Urinary bladder (tissue), 4 donors: Measurements from ENCODE around the gene DNAJB8. TPM values are rescaled to one million over a fixed set of nuclear protein-coding genes. Genes with fewer than 3 reads are reported as not detected.

Experiments used
- DNase-seq: peaks from one replicate; pipeline ENCODE4 v3.0.0-alpha.2; 2015; ENCODE audit errors: extremely low spot score
- H3K27ac ChIP-seq: one replicate; pipeline ENCODE4 v1.5.1; 2013; ENCODE audit warnings: low read depth, mild to moderate bottlenecking, moderate library complexity
- H3K36me3 ChIP-seq: one replicate; pipeline ENCODE4 v1.6.1; 2013; ENCODE audit warnings: mild to moderate bottlenecking, moderate library complexity; ENCODE audit not compliant: insufficient read depth
- H3K4me1 ChIP-seq: one replicate; pipeline ENCODE4 v1.6.1; 2013; ENCODE audit warnings: mild to moderate bottlenecking, moderate library complexity; ENCODE audit not compliant: insufficient read depth
- H3K4me3 ChIP-seq: one replicate; pipeline ENCODE4 v1.5.1; 2013; ENCODE audit warnings: low read depth, low read length
- WGBS: extraction: QIAGEN DNeasy Blood & Tissue Kit; methylation state at CpG from one replicate; pipeline ENCODE4 v1.1.7; 2013; 5-methylcytosine and 5-hydroxymethylcytosine counted together
- polyA plus RNA-seq: library from polyadenylated mRNA; stranded (reverse); fragments of 200-250 nt; gene quantifications from one replicate; pipeline ENCODE4 v1.2.3, GENCODE V29; 2013
- total RNA-seq: library from RNA; depleted of rRNA; stranded (reverse); fragments of >200 nt; gene quantifications from one replicate; pipeline ENCODE4 v1.2.3, GENCODE V29; 2014
- donor health status: healthy with polysubstance abuse.
- donor health status: healthy.

The DNAJB8 gene
- total and polyA plus RNA-seq, 2 donors = not detected

DNA sequence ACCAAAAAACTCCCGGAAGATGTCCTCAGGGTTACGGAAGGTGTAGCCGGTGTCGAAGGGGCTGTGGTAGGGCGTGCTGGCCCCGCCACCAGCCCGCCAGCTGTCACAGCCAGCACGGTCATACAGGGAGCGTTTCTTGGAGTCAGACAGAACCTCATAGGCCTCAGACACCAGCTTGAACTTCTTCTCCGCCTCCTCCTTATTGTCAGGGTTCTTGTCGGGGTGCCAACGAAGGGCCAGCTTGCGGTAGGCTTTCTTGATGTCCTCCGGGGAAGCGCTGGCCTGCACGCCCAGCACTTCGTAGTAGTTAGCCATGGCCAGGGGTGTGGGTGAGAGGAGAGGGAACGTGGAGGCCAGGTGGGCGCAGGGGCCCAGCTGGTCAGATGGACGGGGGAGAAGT lies 3.8 kb downstream of the DNAJB8 start:
- WGBS = 89% methylated on average over 20 of the region's 20 CpGs
- Histone ChIP-seq H3K4me1 (no peaks in the 10 kb centered on the region), H3K27ac (no peak overlapping the region), H3K36me3 (no peaks in the 10 kb centered on the region), H3K4me3 (no peak overlapping the region)
- DNase-seq = no peak

DNA sequence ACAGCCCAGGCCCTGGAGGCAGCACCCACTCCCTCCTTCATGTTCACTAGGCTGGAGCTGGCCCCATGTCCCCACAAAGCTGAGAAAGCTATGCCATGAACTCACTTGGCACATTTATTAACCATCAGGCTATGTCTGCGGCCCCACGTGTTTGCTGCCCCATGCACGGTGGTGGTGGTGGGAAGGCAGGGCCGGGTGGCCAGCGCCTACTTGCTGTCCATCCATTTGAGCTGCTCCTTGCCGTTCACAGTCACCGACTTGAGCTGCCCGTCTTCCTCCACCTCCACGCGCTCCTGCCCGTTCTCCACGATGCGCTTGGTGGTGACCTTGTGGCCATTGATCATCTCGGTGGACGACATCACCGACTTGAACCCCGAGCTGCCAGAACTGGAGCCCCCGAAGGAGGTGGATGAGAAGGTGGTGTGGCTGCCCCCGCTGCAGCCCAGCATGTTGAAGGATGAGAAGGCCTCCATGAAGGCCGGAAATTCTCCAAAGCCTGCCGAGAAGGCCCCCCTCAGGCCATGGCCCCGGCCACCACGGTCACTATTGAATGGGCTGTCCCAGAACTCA lies 4.3 kb downstream of the DNAJB8 start:
- Histone ChIP-seq H3K4me1 (no peaks in the 10 kb centered on the region), H3K27ac (no peak overlapping the region), H3K4me3 (no peak overlapping the region), H3K36me3 (no peaks in the 10 kb centered on the region)
- 96% methylated on average over 23 of the region's 23 CpGs for WGBS
- DNase-seq = no peak

DNA sequence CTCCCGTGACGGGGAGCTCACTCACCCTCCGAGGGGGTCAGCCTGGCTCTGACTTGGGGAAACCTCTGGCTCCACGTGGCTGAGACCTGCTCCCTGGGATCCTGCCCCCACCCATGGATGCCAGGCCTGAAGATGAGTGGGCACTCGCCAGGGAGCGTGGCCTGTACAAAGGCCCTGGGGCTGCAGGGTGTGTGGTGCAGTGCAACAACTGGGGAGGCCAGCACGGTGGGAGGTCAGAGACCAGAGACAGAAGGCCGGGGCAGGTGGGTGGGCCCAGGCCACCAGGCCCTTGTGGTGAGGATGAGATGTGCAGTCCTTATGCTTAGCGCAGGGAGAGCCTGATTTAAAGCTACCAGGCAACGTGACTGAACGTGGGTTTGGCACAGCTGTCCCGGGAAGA lies 5.0 kb downstream of the DNAJB8 start:
- DNase-seq = no peak
- no peaks in the 10 kb centered on the region for H3K36me3 ChIP-seq
- H3K4me1 ChIP-seq = no peaks in the 10 kb centered on the region
- no peak overlapping the region for H3K27ac ChIP-seq
- 85% methylated on average over 12 of the region's 12 CpGs for WGBS
- H3K4me3 ChIP-seq = no peak overlapping the region

DNA sequence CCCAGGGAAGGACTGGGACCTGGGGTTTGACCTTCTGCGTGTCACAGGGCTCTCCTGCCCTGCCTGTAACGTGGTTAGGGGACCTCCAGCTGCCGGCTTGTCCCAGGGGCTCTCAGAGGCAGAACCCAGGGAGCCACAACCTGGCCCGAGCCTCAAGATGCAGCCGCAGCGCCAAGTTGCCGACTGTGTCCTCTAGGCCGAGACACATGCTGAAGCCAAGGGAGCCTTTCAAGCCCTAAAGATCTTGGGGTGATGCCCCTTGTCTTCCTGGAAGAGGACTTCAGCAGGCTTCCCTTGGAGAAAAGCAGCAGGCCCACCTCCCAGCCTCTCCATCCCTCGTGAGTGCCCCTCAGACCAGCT lies 7.2 kb downstream of the DNAJB8 start:
- no peak for DNase-seq
- WGBS = 92% methylated on average over 9 of the region's 9 CpGs
- Histone ChIP-seq H3K36me3 (no peaks in the 10 kb centered on the region), H3K4me1 (no peaks in the 10 kb centered on the region), H3K4me3 (no peak overlapping the region), H3K27ac (no peak overlapping the region)

DNA sequence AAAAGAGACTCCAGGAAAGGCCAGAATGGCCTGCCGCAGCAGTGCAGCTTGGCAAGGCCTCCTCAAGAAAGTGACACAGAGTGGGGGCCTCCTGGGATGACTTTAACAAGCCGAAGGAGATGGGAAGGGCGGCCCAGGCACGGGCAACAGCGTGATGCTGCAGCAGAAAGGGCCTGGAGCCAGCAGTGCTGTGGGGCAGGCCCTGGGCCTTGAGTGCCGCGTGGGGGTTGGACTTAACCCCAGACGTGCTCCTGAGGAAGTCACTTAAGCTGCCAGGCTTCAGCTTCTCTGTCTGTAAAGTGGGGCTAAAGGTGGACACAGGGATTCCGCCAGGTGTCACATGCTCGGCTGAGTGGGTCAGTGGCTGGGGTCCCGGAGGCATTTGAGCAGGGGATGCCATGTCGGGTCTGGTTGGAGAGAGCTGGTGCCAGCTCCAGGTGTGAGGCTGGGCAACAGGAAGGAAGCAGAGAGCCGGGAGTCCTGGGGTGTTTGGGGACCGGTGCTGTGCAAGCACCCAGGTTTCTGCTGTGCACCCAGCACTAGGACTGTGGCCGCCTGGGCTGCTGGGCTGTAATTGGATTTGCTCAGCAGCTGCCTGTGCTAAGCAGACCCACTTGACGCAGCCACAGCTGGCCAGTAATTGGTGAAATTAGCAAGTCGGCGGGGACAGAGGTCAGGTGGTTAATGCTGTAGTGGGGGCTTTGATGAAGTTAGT lies 7.8 kb downstream of the DNAJB8 start:
- Histone ChIP-seq H3K4me1 (no peaks in the 10 kb centered on the region), H3K27ac (no peak overlapping the region), H3K4me3 (no peak overlapping the region), H3K36me3 (no peaks in the 10 kb centered on the region)
- 79% methylated on average over 18 of the region's 18 CpGs for WGBS
- DNase-seq = no peak

DNA sequence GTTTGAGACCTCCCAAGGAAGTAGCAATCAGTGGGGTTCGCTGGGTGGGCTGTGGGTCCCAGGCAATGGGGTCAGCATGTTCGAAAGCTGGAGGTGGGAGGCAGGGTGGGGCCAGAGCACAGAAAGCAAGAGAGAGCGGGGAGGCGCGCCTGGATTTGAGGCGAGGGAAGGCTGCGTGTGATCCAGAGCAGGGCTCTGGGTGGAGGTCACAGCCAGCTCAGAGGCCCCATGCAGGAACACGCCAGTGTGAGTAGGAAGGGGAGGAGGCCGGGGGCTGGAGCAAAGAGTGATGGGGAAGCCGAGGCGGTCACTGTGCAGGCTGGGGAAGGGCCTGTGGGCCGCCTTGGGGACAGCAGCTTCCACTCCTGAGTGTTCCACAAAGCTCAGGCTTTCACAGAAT lies 8.8 kb downstream of the DNAJB8 start:
- no peak for DNase-seq
- H3K36me3 ChIP-seq = no peaks in the 10 kb centered on the region
- no peak overlapping the region for H3K4me3 ChIP-seq
- H3K4me1 ChIP-seq = no peaks in the 10 kb centered on the region
- no peak overlapping the region for H3K27ac ChIP-seq
- WGBS = 67% methylated on average over 12 of the region's 12 CpGs

DNA sequence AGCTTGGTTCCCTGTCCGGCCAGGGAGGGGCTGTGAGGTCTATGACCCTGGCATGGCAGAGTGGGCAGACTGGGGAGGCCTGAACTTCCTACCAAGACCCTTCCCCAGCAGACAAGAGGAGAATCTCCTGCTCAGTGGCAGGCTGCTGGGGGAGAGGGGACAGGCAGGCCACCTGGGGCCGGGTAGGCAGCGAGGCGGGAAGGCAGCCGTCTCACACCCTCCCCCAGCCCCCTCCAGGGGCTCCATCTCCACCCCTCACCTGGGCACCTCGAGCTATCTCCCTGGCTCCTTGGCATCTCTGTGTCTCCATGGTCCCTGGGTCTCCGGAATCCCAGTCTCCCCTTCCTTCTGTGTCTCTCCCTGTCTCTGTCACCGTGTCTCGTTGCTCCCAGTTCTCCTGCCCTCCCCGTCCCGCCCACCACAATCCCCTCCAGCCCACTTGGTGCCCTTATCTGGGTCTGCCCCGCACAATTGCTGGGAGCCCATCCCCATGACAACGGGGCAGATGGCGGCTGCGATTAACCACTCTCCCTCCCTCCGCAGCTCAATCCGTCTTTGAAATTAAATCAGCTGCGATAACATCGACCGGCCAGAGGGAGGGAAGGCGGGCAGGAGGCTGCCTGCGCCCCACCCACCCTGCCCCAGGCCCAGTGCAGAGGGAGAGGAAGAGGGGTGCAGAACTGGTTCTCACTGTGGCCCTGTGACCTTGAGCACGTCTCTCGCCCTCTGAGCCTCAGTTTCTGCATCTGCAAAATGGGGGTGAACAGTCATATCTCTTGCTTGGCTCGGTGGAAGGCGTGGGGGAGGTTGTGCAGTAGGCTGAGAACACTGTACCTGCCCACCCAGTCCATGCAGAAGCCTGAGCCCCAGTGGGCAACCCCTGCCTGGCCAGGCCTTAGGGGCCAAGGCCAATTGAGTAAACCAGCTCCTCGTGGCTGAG lies 9.6 kb downstream of the DNAJB8 start:
- no peaks in the 10 kb centered on the region for H3K36me3 ChIP-seq
- 57% methylated on average over 27 of the region's 27 CpGs for WGBS
- H3K4me1 ChIP-seq = no peaks in the 10 kb centered on the region
- DNase-seq = no peak
- no peak overlapping the region for H3K27ac ChIP-seq
- no peak overlapping the region for H3K4me3 ChIP-seq

DNA sequence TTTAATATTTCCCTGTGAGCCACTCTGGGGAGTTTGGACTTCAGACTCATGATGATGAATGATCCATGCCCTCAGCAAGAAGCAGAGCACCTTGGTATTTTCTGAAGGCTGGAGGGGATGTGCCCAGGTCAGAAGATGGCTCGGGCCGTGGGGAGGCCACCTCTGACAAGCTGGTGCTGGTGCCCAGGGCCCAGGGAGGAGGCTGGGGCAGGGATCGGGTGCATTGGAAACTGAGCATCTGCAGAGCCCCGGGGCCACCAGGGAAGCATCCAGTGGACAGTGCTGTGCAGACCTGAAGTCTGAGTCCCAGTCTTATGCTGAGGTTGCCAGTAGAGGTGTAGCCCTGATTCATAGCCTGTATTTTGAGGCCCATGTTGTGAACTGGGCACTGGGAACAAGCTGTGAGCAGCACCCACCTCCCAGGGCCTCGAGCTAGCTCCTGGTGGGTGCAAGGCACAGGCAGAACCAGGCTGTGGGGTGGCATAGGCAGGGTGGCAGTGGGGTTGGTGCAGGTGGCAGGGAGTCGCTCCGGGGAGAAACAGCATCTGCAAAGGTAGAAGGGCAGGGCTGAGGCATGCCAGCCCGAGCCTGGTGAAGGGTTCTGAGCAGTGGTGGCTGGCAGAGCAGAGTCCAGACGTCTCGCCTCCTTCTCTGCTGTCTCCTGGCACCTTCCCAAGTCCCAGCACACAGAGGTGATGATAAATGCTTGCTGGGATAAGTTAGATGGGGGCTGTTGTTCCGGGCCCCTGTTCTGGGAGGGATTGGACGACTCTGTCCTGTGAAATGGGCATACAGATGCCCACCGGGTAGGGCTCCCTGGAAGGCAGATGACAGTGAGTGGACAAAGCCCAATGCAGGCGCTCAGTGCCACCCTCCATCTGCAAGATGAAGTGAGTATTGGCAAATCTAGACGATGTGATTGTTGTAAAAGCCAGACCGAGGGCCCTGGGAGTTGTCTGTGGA lies 10.6 kb downstream of the DNAJB8 start:
- no peaks in the 10 kb centered on the region for H3K36me3 ChIP-seq
- 66% methylated on average over 16 of the region's 16 CpGs for WGBS
- no peak for DNase-seq
- no peak overlapping the region for H3K27ac ChIP-seq
- no peak overlapping the region for H3K4me3 ChIP-seq
- no peaks in the 10 kb centered on the region for H3K4me1 ChIP-seq

DNA sequence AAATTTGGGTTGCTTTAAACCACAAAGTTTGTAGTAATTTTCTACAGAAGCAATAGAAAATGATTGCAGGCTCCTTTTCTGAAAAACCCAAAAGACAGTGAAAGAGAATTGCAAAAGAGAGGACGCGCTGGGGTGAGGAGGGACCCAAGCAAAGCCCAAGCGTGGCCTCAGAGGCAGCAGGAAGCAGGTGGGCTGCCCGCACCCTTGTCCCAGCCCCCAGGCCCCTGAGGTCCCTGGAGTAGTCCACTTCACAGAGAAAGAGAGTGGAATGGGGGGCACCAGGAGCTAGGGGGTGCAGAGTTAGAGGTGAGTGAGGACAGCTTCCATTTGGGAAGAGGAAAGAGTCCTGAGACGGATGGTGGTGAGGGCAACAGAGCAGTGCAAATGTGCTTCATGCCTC lies 11.6 kb downstream of the DNAJB8 start:
- Histone ChIP-seq H3K4me1 (no peaks in the 10 kb centered on the region), H3K4me3 (no peak overlapping the region), H3K27ac (no peak overlapping the region), H3K36me3 (no peaks in the 10 kb centered on the region)
- WGBS = 82% methylated on average over 5 of the region's 5 CpGs
- no peak for DNase-seq

DNA sequence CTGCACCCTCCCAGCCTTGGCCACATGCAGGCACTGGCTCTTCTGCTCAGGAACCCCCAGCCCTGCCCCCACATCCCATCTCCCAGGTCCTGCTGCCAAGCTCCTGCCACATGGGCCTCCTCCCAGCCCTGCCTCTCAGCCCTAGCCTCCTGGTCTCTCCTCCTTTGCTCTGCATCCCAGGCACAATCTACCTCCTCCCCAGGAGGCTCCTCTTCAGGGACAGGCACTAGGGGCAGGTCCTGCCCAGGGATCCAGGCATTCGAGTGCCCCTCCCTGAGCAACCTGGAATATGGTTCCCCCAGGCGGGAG lies 12.4 kb downstream of the DNAJB8 start:
- H3K4me1 ChIP-seq = no peaks in the 10 kb centered on the region
- H3K4me3 ChIP-seq = no peak overlapping the region
- no peak for DNase-seq
- WGBS = 90% methylated on average over 2 of the region's 2 CpGs
- H3K27ac ChIP-seq = no peak overlapping the region
- no peaks in the 10 kb centered on the region for H3K36me3 ChIP-seq

DNA sequence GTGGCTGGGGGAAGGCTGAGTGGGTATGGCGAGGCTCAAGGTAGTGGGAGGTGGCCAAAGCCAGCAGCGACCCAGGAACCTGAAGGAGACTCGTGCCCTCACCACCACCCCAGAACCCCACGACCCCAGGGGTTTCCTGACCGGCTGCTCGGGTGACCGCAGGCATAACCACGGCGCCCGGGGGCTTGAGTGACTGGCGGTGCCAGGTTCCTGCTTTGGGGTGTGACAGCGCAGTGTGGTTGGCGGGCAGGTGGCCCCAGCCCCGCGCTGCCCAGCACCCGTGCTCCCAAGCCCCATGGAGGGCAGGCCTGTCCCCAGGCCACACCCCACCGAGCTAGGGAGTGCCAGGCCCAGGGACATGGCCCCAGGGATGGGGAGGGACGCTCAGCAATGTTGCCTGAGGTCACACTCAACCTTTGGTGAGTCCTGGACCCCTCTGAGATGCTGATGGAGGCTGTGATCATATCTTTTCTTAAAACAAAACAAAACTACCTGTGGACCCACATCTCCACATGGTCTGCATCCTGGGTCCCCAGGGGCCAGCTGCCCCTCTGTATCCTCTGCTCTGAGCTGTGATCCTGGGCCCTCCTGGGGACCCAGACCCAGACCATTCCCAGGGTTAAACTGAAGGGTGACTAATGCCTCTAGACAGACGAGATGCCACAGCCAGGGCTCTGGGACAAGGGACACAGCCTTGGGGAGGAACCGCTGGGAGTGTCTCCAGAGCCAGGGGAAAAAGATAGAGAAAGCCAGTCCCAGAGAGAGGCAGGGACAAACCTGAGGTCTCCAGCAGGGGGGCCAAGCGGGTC lies 13.0 kb downstream of the DNAJB8 start:
- no peaks in the 10 kb centered on the region for H3K4me1 ChIP-seq
- no peak for DNase-seq
- WGBS = 84% methylated on average over 21 of the region's 21 CpGs
- no peaks in the 10 kb centered on the region for H3K36me3 ChIP-seq
- no peak overlapping the region for H3K4me3 ChIP-seq
- H3K27ac ChIP-seq = no peak overlapping the region

DNA sequence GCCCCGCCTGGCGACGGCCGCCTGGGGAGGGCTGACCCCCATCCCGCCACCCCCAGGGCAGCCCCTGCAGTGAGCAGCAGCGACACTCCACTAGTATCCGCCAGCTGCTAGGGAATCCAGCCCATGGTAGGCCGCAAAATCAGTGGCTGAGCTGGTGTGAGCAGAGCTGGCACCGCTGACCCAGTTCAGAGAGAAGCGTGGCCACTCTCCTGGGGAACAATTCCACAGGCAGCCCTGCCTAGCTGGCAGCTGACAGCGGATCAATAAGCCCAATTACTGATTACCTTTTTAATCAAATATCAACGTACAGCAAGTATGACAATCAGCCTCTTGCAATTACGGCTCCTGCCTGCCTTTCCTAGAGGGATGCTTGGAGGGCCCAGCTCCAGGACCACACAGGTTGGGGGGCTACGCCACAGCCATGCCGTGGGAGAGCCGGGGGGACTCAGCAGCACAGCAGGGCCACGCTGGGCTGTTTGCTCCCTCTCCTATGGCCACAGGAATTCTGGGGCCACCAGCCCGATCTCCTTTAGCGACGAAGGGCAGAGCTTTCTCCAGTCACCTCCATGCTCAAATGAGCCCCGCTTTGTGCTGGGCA lies 13.9 kb downstream of the DNAJB8 start:
- 91% methylated on average over 21 of the region's 21 CpGs for WGBS
- Histone ChIP-seq H3K4me1 (no peaks in the 10 kb centered on the region), H3K36me3 (no peaks in the 10 kb centered on the region), H3K27ac (no peak overlapping the region), H3K4me3 (no peak overlapping the region)
- DNase-seq = no peak
